ENCODE measurements around the gene DRG2. TPM values are rescaled to one million over a fixed set of nuclear protein-coding genes. Genes with fewer than 3 reads are reported as not detected.

DRG2 gene
- total RNA-seq, 6 donors from 2014 or later = 28.7 to 40.9 (median 33.5) TPM

DNA sequence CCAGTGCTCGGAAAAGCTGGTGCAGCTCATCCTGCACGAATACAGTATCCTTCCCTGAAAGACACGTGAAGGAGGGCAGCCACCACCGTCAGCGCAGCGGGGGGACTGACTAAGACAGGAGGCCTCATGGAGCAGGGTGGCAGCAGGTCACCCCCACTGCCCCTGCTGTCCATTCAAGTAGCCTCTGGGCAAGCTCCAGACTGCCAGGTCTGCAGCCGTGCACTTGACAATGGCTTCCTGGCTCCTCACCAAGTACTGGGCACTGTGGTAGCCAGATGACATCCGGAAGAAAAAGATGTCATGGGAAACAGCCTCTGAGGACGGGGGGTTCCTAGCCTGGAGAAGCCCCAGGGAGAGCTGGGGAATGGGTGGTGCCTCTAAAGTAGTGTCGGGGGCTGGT lies 12.9 kb downstream of the DRG2 start:
- Histone ChIP-seq H3K27ac (no peak overlapping the region), H3K4me3 (no peak overlapping the region), H3K4me1 (no peaks in the 10 kb centered on the region), H3K27me3 (no peaks in the 10 kb centered on the region), H3K9me3 (no peaks in the 10 kb centered on the region), H3K36me3 (peaks cover 20 to 92% (median 79%) of the 10 kb centered on the region in 4 donors)
- DNase-seq (no peak), ATAC-seq (ENCODE audit: low FRiP score in 2 of 2) (no peak)
- 79 to 92% methylated on average over 6 to 10 of the region's 10 CpGs for WGBS, 2 donors
- TF ChIP-seq POLR2AphosphoS5 (IDR thresholded peaks at IDR 0.05) = no peak
- TF ChIP-seq, protein P1, sequence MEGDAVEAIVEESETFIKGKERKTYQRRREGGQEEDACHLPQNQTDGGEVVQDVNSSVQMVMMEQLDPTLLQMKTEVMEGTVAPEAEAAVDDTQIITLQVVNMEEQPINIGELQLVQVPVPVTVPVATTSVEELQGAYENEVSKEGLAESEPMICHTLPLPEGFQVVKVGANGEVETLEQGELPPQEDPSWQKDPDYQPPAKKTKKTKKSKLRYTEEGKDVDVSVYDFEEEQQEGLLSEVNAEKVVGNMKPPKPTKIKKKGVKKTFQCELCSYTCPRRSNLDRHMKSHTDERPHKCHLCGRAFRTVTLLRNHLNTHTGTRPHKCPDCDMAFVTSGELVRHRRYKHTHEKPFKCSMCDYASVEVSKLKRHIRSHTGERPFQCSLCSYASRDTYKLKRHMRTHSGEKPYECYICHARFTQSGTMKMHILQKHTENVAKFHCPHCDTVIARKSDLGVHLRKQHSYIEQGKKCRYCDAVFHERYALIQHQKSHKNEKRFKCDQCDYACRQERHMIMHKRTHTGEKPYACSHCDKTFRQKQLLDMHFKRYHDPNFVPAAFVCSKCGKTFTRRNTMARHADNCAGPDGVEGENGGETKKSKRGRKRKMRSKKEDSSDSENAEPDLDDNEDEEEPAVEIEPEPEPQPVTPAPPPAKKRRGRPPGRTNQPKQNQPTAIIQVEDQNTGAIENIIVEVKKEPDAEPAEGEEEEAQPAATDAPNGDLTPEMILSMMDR (IDR thresholded peaks at IDR 0.05) = no peak
- no peak for TF ChIP-seq POLR2A (IDR thresholded peaks at IDR 0.05)
- TF ChIP-seq EP300 (IDR thresholded peaks at IDR 0.05) = no peak

DNA sequence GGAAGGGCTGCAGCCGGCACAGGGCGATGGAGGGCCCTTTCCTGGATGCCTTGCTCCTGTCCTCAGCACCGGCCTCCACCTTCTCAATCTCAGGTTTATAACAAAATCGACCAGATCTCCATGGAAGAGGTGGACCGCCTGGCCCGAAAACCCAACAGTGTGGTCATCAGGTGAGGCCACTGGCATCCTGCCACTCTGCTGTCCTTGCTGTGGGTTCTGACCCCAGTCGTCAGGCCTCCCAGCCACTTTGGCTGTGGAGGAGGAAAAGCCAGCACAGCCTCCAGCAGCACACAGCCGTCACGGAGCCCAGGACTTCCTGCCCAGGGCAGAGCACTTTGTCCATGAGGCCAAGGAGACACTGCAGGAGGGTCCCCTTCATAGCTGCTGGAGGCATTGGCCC lies 14.1 kb downstream of the DRG2 start:
- no peaks in the 10 kb centered on the region for H3K9me3 ChIP-seq
- TF ChIP-seq POLR2AphosphoS5 (IDR thresholded peaks at IDR 0.05) = no peak
- 86 to 100% methylated on average over 4 to 9 of the region's 9 CpGs for WGBS, 2 donors
- H3K27ac ChIP-seq = no peak overlapping the region
- peaks cover 20 to 91% (median 72%) of the 10 kb centered on the region in 4 donors for H3K36me3 ChIP-seq
- ATAC-seq (ENCODE audit: low FRiP score in 2 of 2) (no peak), DNase-seq (no peak)
- H3K27me3 ChIP-seq = no peaks in the 10 kb centered on the region
- no peaks in the 10 kb centered on the region for H3K4me1 ChIP-seq
- H3K4me3 ChIP-seq = no peak overlapping the region

DNA sequence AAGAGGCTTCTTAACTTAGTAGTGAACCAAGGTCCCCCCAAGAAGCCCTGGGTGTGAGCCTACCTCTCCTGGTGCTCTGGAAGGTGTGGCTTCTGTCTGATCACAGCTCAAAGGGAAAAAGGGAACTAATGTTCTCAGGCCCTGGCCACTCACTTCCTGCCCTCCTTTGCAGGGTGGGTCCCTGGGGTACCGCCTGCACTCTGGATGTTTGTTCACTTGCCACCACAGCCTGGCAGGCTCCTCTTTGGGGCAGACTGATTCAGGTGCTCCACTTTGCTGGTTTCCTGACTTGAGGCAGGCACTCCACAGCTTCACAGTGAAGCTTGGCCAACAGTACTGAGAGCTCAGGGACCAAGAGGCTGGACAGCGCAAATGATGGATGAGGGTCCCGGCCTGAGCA lies 14.9 kb downstream of the DRG2 start:
- DNase-seq (no peak), ATAC-seq (ENCODE audit: low FRiP score in 2 of 2) (no peak)
- no peak overlapping the region for H3K27ac ChIP-seq
- H3K27me3 ChIP-seq = no peaks in the 10 kb centered on the region
- no peaks in the 10 kb centered on the region for H3K4me1 ChIP-seq
- H3K36me3 ChIP-seq = peaks cover 20 to 91% (median 67%) of the 10 kb centered on the region in 4 donors
- H3K4me3 ChIP-seq = no peak overlapping the region
- TF ChIP-seq EP300 (IDR thresholded peaks at IDR 0.05) = no peak
- no peak for TF ChIP-seq POLR2A (IDR thresholded peaks at IDR 0.05)
- no peak for TF ChIP-seq POLR2AphosphoS5 (IDR thresholded peaks at IDR 0.05)
- TF ChIP-seq, protein P1 (IDR thresholded peaks at IDR 0.05) = no peak
- WGBS, 2 donors = 67 to 81% methylated on average over 1 to 3 of the region's 3 CpGs
- H3K9me3 ChIP-seq = no peaks in the 10 kb centered on the region

DNA sequence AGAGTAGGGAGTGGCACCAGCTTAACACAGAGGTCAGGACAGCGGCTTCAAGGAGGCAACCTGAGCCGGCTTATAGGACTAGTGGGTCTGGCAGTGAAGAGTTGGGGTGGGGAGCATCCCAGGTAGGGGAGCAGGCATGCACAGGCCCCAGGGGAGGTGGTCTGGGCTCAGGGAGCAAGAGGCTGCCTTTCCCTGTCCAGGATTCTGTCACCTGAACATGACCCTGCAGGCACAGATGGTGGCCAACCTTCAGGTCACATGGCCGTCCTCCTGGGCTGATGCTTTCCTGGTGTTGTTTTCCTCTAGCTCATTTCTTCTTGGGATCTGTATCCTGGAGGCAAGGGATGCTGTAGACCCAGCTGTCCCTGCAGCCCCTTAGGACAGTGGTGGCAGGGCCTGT lies 17.3 kb downstream of the DRG2 start:
- Histone ChIP-seq H3K9me3 (no peaks in the 10 kb centered on the region), H3K27me3 (no peaks in the 10 kb centered on the region), H3K27ac (no peak overlapping the region), H3K4me3 (no peak overlapping the region), H3K4me1 (no peaks in the 10 kb centered on the region), H3K36me3 (peaks cover 5 to 73% (median 43%) of the 10 kb centered on the region in 4 donors)
- WGBS, 2 donors = 88 to 97% methylated on average over 2 to 3 of the region's 3 CpGs
- ATAC-seq (ENCODE audit: low FRiP score in 2 of 2) (no peak), DNase-seq (no peak)
- TF ChIP-seq, protein P1 (IDR thresholded peaks at IDR 0.05) = no peak
- TF ChIP-seq POLR2A (IDR thresholded peaks at IDR 0.05) (no peak), POLR2AphosphoS5 (IDR thresholded peaks at IDR 0.05) (no peak), EP300 (IDR thresholded peaks at IDR 0.05) (no peak)

DNA sequence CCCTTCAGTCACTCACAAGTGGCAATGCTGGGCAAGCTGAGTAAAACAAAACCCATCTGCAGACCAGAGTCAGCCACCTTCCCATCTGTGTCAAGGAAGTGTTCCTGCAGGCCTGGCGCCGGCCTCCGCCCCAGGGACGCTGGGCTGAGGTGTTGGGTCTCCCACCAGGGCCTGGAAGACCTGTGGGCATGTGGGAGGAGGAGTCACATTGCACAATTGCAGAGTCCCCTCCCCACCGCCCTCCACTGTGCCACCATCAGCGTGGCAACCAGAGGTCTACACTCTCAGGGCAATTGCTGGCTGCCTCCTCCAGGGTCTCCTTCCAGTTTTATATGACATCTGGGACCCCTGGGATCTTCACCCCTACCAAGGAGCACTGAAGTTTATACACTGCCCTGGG lies 17.8 kb downstream of the DRG2 start:
- no peak overlapping the region for H3K4me3 ChIP-seq
- 81% methylated on average over 2 of the region's 6 CpGs; no CpG with 5 or more reads in 1 of the 2 donors for WGBS, 2 donors
- TF ChIP-seq POLR2A (IDR thresholded peaks at IDR 0.05) (no peak), POLR2AphosphoS5 (IDR thresholded peaks at IDR 0.05) (no peak), EP300 (IDR thresholded peaks at IDR 0.05) (no peak)
- TF ChIP-seq, protein P1 (IDR thresholded peaks at IDR 0.05) = no peak
- DNase-seq (no peak), ATAC-seq (ENCODE audit: low FRiP score in 2 of 2) (no peak)
- no peaks in the 10 kb centered on the region for H3K4me1 ChIP-seq
- H3K9me3 ChIP-seq = no peaks in the 10 kb centered on the region
- H3K36me3 ChIP-seq = peaks cover 5 to 67% (median 37%) of the 10 kb centered on the region in 4 donors
- H3K27ac ChIP-seq = no peak overlapping the region
- no peaks in the 10 kb centered on the region for H3K27me3 ChIP-seq
